Pulmonary artery endothelial cell (primary cell): ENCODE results near the gene OR13C3. TPM values are rescaled to one million over a fixed set of nuclear protein-coding genes. Genes with fewer than 3 reads are reported as not detected.

Source experiments
- total RNA-seq: library from RNA; depleted of rRNA; stranded (reverse); fragments of >200 nt; gene quantifications from 2 replicates; pipeline ENCODE4 v1.2.3, GENCODE V29; 2014

Gene OR13C3
- total RNA-seq, 1 donor from 2014 or later, result not detected

Other genes with a start within 250 kb of the OR13C3 start
- not detected in 2 replicates for gene OR13F1, start 32.6 kb downstream of the OR13C3 start, total RNA-seq
- not detected in 2 replicates for gene OR13C4, start 9.6 kb downstream of the OR13C3 start, total RNA-seq
- gene OR13C8, start 32.3 kb upstream of the OR13C3 start, total RNA-seq, result not detected in 2 replicates
- not detected in 2 replicates for gene OR13C5, start 62.6 kb upstream of the OR13C3 start, total RNA-seq
- not detected in 2 replicates for gene OR13C2, start 68.8 kb upstream of the OR13C3 start, total RNA-seq
- not detected in 2 replicates for gene OR13C9, start 81.3 kb upstream of the OR13C3 start, total RNA-seq
- gene OR13D1, start 157.7 kb upstream of the OR13C3 start, total RNA-seq, result not detected in 2 replicates
- gene NIPSNAP3A, start 210.8 kb upstream of the OR13C3 start, total RNA-seq, result 49.9 and 54.5 TPM in 2 replicates
- gene NIPSNAP3B, start 227.3 kb upstream of the OR13C3 start, total RNA-seq, result 0.14 and 0.33 TPM in 2 replicates